Inflammatory macrophage treated with lipopolysaccharide for 4 hours (primary cell): ENCODE measurements around the gene ARHGEF3.

Source experiments
- DNase-seq: peaks from one replicate; pipeline ENCODE4 v3.0.0-alpha.2; 2020

ARHGEF3 gene

DNA sequence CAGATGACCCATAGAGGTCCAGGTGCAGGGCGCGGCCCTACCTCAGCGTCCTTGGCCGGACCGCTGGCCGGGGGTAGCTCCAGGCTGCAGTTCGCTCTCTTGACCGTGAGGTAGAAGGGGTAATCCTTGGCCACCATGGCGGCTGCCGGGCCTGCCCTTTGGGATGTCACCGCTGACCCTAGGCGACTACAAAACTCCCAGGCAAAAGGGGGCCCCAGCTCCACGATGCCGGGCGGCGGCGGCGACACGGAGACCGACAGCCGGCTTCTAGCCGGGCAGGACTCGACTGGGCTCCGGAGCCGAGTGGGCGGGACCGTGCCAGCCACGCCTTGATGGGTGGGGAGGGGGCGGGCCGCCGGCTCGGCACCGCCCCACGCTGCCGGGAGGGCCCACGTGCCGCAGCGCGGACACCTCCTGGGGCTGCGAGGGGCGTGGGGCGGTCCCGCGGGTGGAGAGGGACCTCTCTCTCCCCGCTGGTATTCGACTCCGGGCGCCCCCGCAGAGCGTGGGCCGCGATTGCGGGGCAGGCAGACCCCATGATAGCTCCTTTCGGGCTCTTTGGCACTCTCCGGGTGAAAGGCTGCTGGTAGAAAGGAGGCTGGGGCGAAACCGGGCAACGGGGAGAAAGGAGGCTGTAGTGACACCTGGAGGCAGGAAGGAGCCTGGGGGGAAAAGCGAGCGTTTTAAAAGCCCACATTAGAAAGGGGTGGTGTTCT is at the start of gene ARHGEF3:
Gene ARHGEF3 (minus strand): TSS at position 288 of the 716 bp plus-strand sequence. CDS start 151 bp downstream, at position 137.
- peak; percentile 87 for DNase-seq

DNA sequence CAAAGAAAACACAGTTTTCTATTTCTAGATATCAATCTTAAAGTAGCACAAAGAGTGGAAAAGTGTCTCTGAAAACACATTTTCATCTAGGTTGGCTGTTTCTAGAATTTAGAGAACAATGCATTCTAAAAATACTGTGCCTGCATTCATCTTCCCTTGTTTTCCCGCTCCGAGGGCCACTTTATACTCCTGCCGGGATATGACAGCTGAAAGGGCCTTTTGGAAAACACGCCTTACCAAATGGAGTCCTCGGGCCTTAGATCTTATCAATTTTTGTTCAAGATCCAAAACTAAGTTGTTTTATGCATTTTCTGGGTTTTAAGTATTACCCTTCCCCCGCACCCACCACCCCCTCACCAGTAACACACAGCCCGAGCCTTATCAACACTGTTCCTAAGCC is 47.9 kb upstream of the ARHGEF3 start:
- DNase-seq: no peak

GRCh38 chr3:56845505-56845904 is 43.8 kb upstream of the ARHGEF3 start:
- DNase-seq: no peak

DNA sequence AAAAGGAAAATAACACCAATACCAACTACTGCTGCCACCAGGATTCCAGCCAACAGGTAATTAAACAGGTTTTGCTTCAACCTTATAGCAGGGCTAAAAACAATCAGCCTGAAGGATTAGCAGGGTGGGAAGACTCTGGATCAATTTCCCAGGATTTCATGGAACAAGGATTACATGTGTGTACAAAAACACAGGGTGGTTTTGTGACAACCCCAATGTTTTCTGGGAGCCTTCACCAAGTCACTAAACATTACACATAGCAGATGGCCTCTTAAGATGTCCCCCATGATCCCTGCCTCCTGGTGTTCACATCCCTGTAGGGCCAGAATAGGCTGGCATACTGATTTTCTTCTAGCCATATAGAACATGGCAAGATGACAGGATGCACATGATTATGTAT is 42.8 kb upstream of the ARHGEF3 start:
- DNase-seq: no peak

- no peak for DNase-seq
Observed at GRCh38 chr3:56839784-56840715, 38.3 kb upstream of the ARHGEF3 start.

DNA sequence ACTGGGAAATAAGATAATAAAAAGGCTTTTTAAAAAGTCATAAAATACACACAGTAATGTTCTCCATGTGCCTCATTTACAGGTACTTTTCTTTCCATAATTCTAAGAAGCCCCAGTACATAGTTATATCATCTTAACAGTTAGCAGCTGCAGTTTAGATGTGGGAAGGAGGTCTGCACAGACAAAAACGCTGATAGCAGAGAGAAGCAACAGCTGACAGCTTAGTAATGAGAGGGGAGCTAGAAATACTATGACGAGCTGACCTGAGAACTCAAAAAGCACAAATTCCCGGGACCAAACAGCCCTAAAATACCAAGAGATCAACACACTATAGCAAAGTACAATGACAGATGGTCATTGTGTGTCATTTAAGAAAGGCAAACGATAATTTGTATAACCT is 36.7 kb upstream of the ARHGEF3 start:
- DNase-seq: no peak

- no peak for DNase-seq
Observed at GRCh38 chr3:56837196-56837955, 35.6 kb upstream of the ARHGEF3 start.

- DNase-seq: peak; percentile 10
Observed at GRCh38 chr3:56836276-56837163, 34.8 kb upstream of the ARHGEF3 start.

DNA sequence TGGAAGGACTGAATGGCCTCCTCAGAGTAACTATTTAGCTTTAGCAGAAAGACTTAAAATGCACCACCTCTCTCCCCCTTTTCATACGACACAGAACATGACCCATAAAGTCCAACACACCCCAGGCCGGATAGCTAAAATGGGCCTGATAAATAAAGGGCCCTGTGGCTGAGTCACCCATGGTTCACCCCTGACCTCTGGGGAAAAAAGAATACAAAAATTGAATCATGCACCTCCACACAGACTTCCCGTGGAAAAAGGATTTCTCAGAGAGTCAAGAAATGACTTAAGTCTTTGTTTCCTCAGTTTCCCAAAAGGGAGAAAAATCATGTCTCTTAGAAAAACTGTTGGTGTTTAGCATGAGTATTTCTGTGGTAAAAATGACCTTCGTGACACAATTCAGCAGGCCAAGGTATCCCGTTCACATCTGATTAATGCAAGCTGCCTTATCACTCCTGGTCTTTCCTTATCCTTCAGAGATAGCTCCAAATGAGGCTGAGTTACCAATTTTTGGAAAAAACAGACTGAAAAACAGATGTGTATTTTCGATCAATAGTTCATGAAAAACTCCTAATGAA is 34.0 kb upstream of the ARHGEF3 start:
- DNase-seq: no peak

GRCh38 chr3:56833536-56833935 is 31.8 kb upstream of the ARHGEF3 start:
- DNase-seq: no peak

- DNase-seq: peak; percentile 22
Observed at GRCh38 chr3:56833022-56833421, 31.3 kb upstream of the ARHGEF3 start.

DNA sequence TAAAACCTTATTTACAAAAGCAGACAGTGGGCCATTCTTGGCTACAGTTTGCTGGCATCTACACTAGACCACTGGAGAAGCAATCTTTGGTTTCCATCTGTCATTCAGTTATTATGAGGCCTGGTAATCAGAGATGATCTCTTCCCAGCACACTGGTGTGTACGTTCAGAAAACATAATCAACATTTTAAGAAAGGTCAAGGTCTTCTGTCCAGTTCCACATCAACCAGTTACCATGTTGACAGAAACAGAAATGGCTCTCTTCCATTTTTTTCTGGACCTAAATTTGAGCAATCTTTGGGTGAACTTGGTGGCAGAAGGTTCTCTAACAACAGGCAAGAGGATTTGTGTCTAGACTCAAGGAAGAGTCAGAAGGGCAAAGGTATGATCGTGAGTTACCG is 29.8 kb upstream of the ARHGEF3 start:
- DNase-seq: no peak

DNA sequence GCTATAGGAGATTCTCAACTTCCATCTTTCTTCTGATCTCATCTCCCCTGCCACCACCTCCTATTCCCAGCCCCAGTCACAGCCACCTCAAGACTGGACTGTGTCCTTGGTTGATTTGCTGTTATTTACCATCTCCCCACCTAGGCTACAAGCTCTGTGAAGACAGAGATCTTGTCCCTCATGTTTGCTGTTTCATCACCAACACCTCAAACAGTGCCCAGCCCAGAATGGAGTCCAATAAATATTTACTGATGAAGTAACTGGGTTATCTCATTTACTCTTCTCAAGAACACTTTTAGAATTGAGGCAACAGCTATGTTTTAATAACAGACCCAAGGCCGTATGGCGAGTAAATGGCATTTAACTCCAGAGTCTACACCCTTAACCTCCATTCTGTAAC is 29.1 kb upstream of the ARHGEF3 start:
- no peak for DNase-seq

DNA sequence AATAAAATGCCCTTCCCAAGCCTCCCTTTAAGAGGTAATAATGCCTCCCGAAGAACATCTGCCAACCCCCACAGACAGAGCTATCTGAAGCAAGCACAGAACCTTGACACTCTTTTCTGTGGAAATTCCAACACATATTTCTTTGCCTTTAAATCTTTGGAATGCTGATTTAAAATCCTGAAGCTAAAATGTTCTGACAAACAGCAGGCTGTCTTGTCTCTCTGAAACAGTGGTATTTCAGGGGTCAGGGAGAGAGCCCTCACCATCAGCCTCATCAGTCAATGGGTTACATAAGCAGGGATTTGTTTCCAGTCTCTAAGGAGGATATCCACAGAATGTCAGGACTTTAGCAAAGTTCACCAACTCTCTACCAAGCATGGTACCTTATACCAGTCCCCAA is 27.8 kb upstream of the ARHGEF3 start:
- DNase-seq: no peak

DNA sequence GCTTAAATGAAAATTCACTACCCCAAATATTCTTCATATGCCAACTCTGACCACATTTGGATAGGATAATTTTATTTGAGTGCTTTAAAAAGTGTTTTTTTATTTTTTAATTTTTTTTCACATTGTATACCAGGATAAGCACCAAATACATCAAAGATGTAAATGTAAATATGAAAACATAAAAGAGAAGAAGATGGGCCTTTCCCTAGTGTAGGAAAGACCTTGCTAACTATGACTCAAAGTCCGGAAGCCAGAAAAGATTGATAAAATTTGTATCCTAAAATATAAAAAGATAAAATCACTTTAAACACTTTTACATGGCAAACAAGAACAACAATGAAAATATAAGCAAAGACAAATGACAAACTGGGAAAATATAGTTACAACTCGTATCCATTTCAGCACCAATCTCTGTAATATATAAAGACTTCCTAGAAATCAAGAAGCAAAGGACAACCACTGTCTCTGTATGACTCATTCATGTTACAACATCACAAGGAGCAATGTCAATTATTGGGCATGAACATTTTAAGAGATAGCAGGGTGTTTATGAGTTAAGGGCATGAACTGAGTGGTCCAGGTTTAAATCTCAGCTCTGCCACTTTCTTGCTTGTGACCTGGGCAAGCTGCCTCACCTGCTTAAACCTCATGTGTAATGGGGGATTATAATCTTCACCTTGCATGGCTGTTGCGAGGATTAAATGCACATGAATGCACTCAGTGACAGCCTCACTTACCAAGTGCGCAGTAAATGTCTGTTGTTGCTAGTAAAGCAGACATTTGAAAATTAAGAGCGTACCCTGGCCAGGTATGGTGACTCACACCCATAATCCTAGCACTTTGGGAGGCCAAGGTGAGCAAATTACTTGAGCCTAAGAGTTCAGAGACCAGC is 25.3 kb upstream of the ARHGEF3 start:
- DNase-seq: peak; percentile 68

DNA sequence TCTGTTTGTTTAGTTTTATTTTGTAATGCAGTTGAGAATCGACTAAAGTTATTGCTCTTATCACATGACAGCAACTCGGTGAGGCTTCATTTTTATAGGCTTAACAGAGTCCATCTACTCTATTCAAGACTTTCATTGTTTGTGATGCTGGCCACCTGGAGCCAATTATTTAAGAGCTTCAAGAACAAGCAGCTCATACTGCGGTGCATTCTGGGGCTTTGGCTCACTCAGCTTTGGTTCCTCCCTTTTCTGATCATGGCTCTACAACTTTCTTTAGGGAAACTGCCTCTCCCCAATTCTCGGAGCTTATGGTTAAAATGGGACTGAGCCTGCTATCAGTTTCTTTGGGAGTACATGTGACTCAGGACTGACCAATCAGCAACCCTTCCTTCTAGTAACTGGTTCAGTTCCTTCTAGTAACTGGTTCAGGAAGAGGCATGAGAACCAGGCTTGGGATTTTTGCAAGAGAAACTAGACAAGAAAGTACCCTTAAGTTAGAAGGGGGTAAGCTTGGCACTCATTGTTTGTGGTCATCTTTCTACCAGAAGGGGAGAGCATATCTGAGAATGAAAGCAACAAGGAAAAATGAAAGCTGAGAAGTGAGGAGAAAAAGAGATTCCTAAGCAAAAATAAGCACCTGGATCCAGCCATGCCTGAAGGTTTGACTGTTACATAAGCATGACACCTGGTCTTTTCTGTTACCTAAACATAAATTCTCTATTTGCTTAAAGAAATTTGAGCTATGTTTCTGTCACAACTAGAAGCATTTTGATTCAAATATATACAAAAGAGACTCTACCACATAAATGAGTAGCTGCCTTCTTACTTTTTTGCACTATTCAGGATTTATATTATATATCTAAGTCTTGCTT is 24.1 kb upstream of the ARHGEF3 start:
- peak; percentile 29 for DNase-seq

DNA sequence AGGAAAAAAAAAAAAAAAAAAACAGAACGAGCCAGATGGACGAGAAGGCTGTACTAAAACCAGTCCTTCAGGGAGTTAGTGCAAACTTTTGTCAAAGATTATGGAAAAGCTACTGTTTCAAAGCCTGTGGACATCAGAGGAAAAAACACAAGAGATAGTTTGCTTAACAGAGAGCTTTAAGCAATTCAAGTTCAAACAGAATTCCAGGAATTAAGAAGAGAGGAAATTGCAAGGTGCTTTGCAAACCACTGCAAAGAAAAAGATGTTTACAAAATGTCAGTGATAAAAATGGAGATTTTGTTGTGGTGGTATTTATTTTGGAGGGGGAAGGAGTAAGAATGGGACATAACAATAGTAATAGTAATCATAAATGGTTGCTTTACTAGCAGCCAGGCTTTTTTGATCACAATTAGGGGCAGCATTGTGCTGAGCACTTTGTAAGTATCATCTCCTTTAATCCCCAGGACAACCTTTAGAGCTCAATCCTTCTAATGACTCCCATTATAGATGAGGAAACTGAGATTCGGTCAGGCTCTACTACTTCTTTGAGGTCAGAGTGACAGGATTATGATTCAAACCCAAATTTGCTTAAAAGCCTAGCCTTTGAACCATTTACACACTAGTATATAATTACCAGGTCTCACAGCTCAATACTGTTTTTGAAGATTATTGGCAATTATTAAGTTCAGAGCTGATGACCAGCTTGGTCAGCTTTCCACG is 22.4 kb upstream of the ARHGEF3 start:
- no peak for DNase-seq

DNA sequence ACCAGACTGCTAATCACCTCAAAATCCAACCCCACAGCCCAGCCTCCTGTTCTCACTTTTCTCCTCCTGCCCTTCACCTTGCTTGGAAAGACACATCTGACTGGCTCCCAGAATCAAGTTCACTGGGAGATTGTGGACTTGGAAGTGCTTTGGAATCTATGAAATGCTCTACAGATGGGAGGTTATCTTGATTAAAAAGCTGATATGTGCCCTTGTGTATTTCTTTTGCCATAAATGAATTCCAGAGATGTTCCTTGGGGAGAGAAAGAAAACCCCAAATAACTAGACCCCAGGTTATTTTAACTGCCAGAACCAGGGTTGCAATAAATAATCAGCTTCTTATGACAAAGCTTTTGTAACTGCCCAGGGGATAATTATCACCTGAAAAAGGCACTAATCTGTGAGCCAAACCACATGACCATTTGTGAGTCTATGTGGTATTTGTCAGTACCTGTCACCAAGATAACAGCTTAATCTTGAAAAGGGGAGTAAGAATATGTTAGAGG is 21.7 kb upstream of the ARHGEF3 start:
- DNase-seq: no peak

- DNase-seq: no peak
Observed at GRCh38 chr3:56822501-56822900, 20.8 kb upstream of the ARHGEF3 start.
